HFFc6 (cell line): Measurements from ENCODE around the gene LIN28B. TPM values are rescaled to one million over a fixed set of nuclear protein-coding genes. Genes with fewer than 3 reads are reported as not detected.
"Not testable (repeated sequence)": the region's sequence is repeated elsewhere in the genome, so short reads cannot be mapped to it uniquely, and the experiment has no call there.

Experiments
- DNase-seq: peaks from one replicate; pipeline ENCODE4 v3.0.0-alpha.2; 2018
- H3K27ac Mint-ChIP-seq: 2 replicates; pipeline ENCODE4 v1.8.0; 2020; ENCODE audit warnings: mild to moderate bottlenecking, mixed read lengths
- H3K27me3 Mint-ChIP-seq: 2 replicates; pipeline ENCODE4 v1.8.0; 2021; ENCODE audit warnings: mild to moderate bottlenecking, moderate library complexity, mixed read lengths; ENCODE audit not compliant: insufficient read depth
- H3K36me3 Mint-ChIP-seq: 2 replicates; pipeline ENCODE4 v1.8.0; 2021; ENCODE audit warnings: low read depth, mixed read lengths
- H3K4me1 Mint-ChIP-seq: 2 replicates; pipeline ENCODE4 v1.8.0; 2020; ENCODE audit warnings: low read depth, mixed read lengths
- H3K4me3 Mint-ChIP-seq: 2 replicates; pipeline ENCODE4 v1.8.0; 2020; ENCODE audit warnings: mild to moderate bottlenecking, moderate library complexity, mixed read lengths
- H3K9me3 Mint-ChIP-seq: 2 replicates; pipeline ENCODE4 v1.8.0; 2020; ENCODE audit warnings: mild to moderate bottlenecking, mixed read lengths
- CTCF ChIP-seq: fragments of 200-600 bp; sonication (generic); IDR thresholded peaks from 2 replicates; pipeline ENCODE4 v1.5.0; 2021; ENCODE audit warnings: antibody characterized with exemption, mild to moderate bottlenecking
- total RNA-seq, 6 experiments: library from RNA; stranded (reverse); fragmentation: NEBNext Ultra II Directional; extraction: Animal tissue kit (Norgen Biotek cat#: 25700); gene quantifications; 2 replicates in 1 of 6; 3 replicates in 5 of 6; pipeline ENCODE4 v1.2.3, GENCODE V29; 2021

LIN28B gene
- total RNA-seq, 6 experiments from 2014 or later: not detected

DNA sequence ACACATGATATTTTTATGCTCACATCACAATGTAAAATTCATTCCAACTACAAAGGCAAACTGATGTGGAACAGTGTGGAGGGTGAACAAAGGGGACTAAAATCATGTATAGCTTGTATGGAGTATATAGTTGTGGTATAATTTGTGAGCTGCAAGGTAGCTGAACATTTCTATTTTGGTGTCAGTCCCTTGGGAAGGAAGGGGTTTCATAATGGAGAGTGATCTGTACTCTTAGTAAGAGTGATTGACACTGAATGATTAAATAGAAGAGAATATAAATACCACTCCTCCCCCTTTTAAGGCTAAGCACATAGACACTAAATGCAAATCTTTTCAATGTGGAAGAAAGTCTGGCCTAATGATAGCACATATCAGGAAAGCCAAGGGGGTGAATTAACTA lies 118.3 kb downstream of the LIN28B start:
- peaks cover 8% of the 10 kb centered on the region for H3K27me3 Mint-ChIP-seq
- no peak overlapping the region for H3K27ac Mint-ChIP-seq
- no peak for DNase-seq
- H3K36me3 Mint-ChIP-seq: no peaks in the 10 kb centered on the region
- H3K9me3 Mint-ChIP-seq: no peaks in the 10 kb centered on the region
- no peak overlapping the region for H3K4me3 Mint-ChIP-seq
- no peak for TF ChIP-seq CTCF
- H3K4me1 Mint-ChIP-seq: peaks cover 21% of the 10 kb centered on the region

GRCh38 chr6:105076418-105076817 lies 119.5 kb downstream of the LIN28B start:
- peaks cover 21% of the 10 kb centered on the region for H3K4me1 Mint-ChIP-seq
- not testable (repeated sequence) for H3K36me3 Mint-ChIP-seq, H3K27ac Mint-ChIP-seq, DNase-seq, H3K4me3 Mint-ChIP-seq, H3K9me3 Mint-ChIP-seq
- peaks cover 10% of the 10 kb centered on the region for H3K27me3 Mint-ChIP-seq

GRCh38 chr6:105077596-105078385 lies 120.9 kb downstream of the LIN28B start:
- peaks cover 10% of the 10 kb centered on the region for H3K27me3 Mint-ChIP-seq
- TF ChIP-seq CTCF: peak; percentile 84
- H3K4me3 Mint-ChIP-seq: no peak overlapping the region
- DNase-seq: peak; percentile 47
- no peaks in the 10 kb centered on the region for H3K9me3 Mint-ChIP-seq
- H3K27ac Mint-ChIP-seq: no peak overlapping the region
- H3K36me3 Mint-ChIP-seq: no peaks in the 10 kb centered on the region
- peaks cover 18% of the 10 kb centered on the region for H3K4me1 Mint-ChIP-seq

DNA sequence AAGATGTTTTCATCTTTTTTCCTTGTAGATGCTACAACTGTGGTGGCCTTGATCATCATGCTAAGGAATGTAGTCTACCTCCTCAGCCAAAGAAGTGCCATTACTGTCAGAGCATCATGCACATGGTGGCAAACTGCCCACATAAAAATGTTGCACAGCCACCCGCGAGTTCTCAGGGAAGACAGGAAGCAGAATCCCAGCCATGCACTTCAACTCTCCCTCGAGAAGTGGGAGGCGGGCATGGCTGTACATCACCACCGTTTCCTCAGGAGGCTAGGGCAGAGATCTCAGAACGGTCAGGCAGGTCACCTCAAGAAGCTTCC lies 121.4 kb downstream of the LIN28B start:
- Mint-ChIP-seq H3K4me3 (no peak overlapping the region), H3K4me1 (peaks cover 13% of the 10 kb centered on the region), H3K9me3 (no peaks in the 10 kb centered on the region), H3K27me3 (peaks cover 10% of the 10 kb centered on the region), H3K27ac (no peak overlapping the region), H3K36me3 (no peaks in the 10 kb centered on the region)
- no peak for DNase-seq
- no peak for TF ChIP-seq CTCF

- Mint-ChIP-seq H3K9me3 (no peaks in the 10 kb centered on the region), H3K27ac (no peak overlapping the region), H3K4me3 (no peak overlapping the region), H3K4me1 (peaks cover 10% of the 10 kb centered on the region), H3K27me3 (peaks cover 8% of the 10 kb centered on the region), H3K36me3 (no peaks in the 10 kb centered on the region)
- DNase-seq: no peak
- no peak for TF ChIP-seq CTCF
Measured at GRCh38 chr6:105080279-105080678, 123.4 kb downstream of the LIN28B start.

GRCh38 chr6:105081662-105082061 lies 124.8 kb downstream of the LIN28B start:
- not testable (repeated sequence) for H3K4me3 Mint-ChIP-seq, H3K9me3 Mint-ChIP-seq, H3K27ac Mint-ChIP-seq, H3K27me3 Mint-ChIP-seq, H3K36me3 Mint-ChIP-seq
- H3K4me1 Mint-ChIP-seq: peaks cover 10% of the 10 kb centered on the region
- DNase-seq: peak; percentile 16
